Measurements from ENCODE around the gene CASTOR2.
"Not testable (repeated sequence)": the region's sequence is repeated elsewhere in the genome, so short reads cannot be mapped to it uniquely, and the experiment has no call there.

GRCh38 chr7:74966909-74967308 lies 2.4 kb downstream of the CASTOR2 start:
- TF ChIP-seq CTCF (conservative IDR thresholded peaks at IDR 0.05; ENCODE audit: low read length); EZH2phosphoT487 (IDR thresholded peaks at IDR 0.05; ENCODE audit: borderline replicate concordance): not testable (repeated sequence)

All from Loucy (cell line).